HG03039 (cell line): Measurements from ENCODE around the gene G6PD.
"Not testable (repeated sequence)": the region's sequence is repeated elsewhere in the genome, so short reads cannot be mapped to it uniquely, and the experiment has no call there.

Experiments
- ATAC-seq: cut with Tn5 transposase; IDR thresholded peaks from one replicate; pipeline ENCODE4 v1.9.1; 2021; ENCODE audit warnings: mild to moderate bottlenecking, moderate library complexity; ENCODE audit not compliant: unreplicated experiment

Gene G6PD

GRCh38 chrX:154515966-154516655, 30.5 kb downstream of the G6PD start, which contains the start of gene FAM3A:
FAM3A (minus strand) TSS chrX:154516232; CDS start chrX:154515772, 460 bp downstream.
- peak; percentile 93 for ATAC-seq

GRCh38 chrX:154515090-154515965, 31.3 kb downstream of the G6PD start:
- no peak for ATAC-seq

GRCh38 chrX:154513716-154514115, 32.9 kb downstream of the G6PD start:
- no peak for ATAC-seq

- ATAC-seq, result no peak
Observed at GRCh38 chrX:154512879-154513553, 33.6 kb downstream of the G6PD start.

- no peak for ATAC-seq
Observed at GRCh38 chrX:154511761-154512160, 34.9 kb downstream of the G6PD start.

GRCh38 chrX:154509455-154509854, 37.2 kb downstream of the G6PD start:
- ATAC-seq, result no peak

GRCh38 chrX:154508384-154508745, 38.3 kb downstream of the G6PD start:
- no peak for ATAC-seq

- ATAC-seq, result no peak
Observed at GRCh38 chrX:154507673-154508383, 38.8 kb downstream of the G6PD start.

GRCh38 chrX:154506483-154507332, 39.9 kb downstream of the G6PD start:
- no peak for ATAC-seq

- ATAC-seq, result no peak
Observed at GRCh38 chrX:154505734-154506133, 40.9 kb downstream of the G6PD start.

GRCh38 chrX:154502989-154503388, 43.7 kb downstream of the G6PD start:
- ATAC-seq, result no peak

- no peak for ATAC-seq
Observed at GRCh38 chrX:154502098-154502497, 44.5 kb downstream of the G6PD start.

GRCh38 chrX:154501423-154501822, 45.2 kb downstream of the G6PD start:
- ATAC-seq, result not testable (repeated sequence)

GRCh38 chrX:154496591-154497137, 50.0 kb downstream of the G6PD start:
- ATAC-seq, result not testable (repeated sequence)

- ATAC-seq, result no peak
Observed at GRCh38 chrX:154495472-154495922, 51.1 kb downstream of the G6PD start.

- no peak for ATAC-seq
Observed at GRCh38 chrX:154494715-154495114, 51.9 kb downstream of the G6PD start.

GRCh38 chrX:154490414-154491083, 56.1 kb downstream of the G6PD start, which contains the start of gene SLC10A3:
SLC10A3 (minus strand) TSS chrX:154490629; CDS start chrX:154488940, 1,689 bp downstream.
- peak; percentile 79 for ATAC-seq

- peak; percentile 17 for ATAC-seq
Observed at GRCh38 chrX:154490021-154490413, 56.6 kb downstream of the G6PD start.

- ATAC-seq, result no peak
Observed at GRCh38 chrX:154489182-154489581, 57.5 kb downstream of the G6PD start.
